ENCODE measurements around the gene RNF32.

- TF ChIP-seq, protein P1, sequence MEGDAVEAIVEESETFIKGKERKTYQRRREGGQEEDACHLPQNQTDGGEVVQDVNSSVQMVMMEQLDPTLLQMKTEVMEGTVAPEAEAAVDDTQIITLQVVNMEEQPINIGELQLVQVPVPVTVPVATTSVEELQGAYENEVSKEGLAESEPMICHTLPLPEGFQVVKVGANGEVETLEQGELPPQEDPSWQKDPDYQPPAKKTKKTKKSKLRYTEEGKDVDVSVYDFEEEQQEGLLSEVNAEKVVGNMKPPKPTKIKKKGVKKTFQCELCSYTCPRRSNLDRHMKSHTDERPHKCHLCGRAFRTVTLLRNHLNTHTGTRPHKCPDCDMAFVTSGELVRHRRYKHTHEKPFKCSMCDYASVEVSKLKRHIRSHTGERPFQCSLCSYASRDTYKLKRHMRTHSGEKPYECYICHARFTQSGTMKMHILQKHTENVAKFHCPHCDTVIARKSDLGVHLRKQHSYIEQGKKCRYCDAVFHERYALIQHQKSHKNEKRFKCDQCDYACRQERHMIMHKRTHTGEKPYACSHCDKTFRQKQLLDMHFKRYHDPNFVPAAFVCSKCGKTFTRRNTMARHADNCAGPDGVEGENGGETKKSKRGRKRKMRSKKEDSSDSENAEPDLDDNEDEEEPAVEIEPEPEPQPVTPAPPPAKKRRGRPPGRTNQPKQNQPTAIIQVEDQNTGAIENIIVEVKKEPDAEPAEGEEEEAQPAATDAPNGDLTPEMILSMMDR (IDR thresholded peaks at IDR 0.05), result no peak
- TF ChIP-seq POLR2AphosphoS5 (IDR thresholded peaks at IDR 0.05), result no peak
These were observed 14.1 kb downstream of the RNF32 start for GRCh38 chr7:156654511-156655234.
